Breast epithelium (tissue), 4 donors: ENCODE measurements around the gene FAM47E. TPM values are rescaled to one million over a fixed set of nuclear protein-coding genes. Genes with fewer than 3 reads are reported as not detected.
"Not testable (repeated sequence)": the region's sequence is repeated elsewhere in the genome, so short reads cannot be mapped to it uniquely, and the experiment has no call there.

Source experiments
- DNase-seq, 2 donors: peaks; one replicate each; pipeline ENCODE4 v3.0.0-alpha.2; 2019; ENCODE audit warnings: low spot score in 2 of 2
- H3K27ac ChIP-seq, 2 donors: fragments of 200-600 bp; sonication (generic) in 1 of 2; one replicate each; pipeline ENCODE4 v1.5.1; 2016 to 2019; ENCODE audit warnings: mild to moderate bottlenecking in 1 of 2
- H3K27me3 ChIP-seq, 2 donors: fragments of 200-600 bp; sonication (generic) in 1 of 2; one replicate each; pipeline versions ENCODE4 v1.5.1 to v1.6.0; 2017 to 2019; ENCODE audit warnings: control low read depth in 1 of 2, mild to moderate bottlenecking in 1 of 2
- H3K36me3 ChIP-seq: fragments of 200-600 bp; one replicate; pipeline ENCODE4 v1.5.1; 2019
- H3K4me1 ChIP-seq, 2 donors: fragments of 200-600 bp; sonication (generic); one replicate each; pipeline ENCODE4 v1.5.1; 2016 to 2019; ENCODE audit warnings: control low read depth in 1 of 2
- H3K4me3 ChIP-seq, 3 donors: fragments of 200-600 bp; sonication (generic); 1 replicate in 2 of 3; 2 replicates in 1 of 3; pipeline ENCODE4 v1.5.1; 2016 to 2019; ENCODE audit warnings: mild to moderate bottlenecking in 3 of 3, moderate library complexity in 2 of 3
- H3K9me3 ChIP-seq, 2 donors: fragments of 200-600 bp; sonication (generic) in 1 of 2; one replicate each; pipeline ENCODE4 v1.5.1; 2016 to 2019; ENCODE audit warnings: control low read depth in 1 of 2
- POLR2A ChIP-seq: fragments of 450-650 bp; IDR thresholded peaks from one replicate; pipeline ENCODE4 v1.6.1; 2016; ENCODE audit warnings: antibody characterized with exemption, mild to moderate bottlenecking, moderate library complexity
- POLR2AphosphoS5 ChIP-seq, 3 donors: sonication (generic); formaldehyde crosslinking; IDR thresholded peaks; one replicate each; pipeline ENCODE4 v1.6.1; 2017; ENCODE audit warnings: antibody characterized with exemption in 3 of 3
- intact Hi-C: fragments of 100-400 bp; cut with DNase I; formaldehyde crosslinking; loops from one replicate; pipeline ENCODE4 v1.15.1; 2023; ENCODE audit warnings: low total_unique reads
- total RNA-seq, 3 donors: library from RNA; depleted of rRNA; stranded (reverse); fragments of >200 nt; gene quantifications; one replicate each; pipeline ENCODE4 v1.1.0, GENCODE V29; 2016
- TF ChIP-seq, protein P1 (sequence below), 3 donors: fragments of 450-650 bp; IDR thresholded peaks; one replicate each; pipeline ENCODE4 v1.5.1; 2016 to 2017; ENCODE audit warnings: antibody characterized with exemption in 3 of 3, mild to moderate bottlenecking in 3 of 3, moderate library complexity in 3 of 3

Gene FAM47E
- total RNA-seq, 3 donors from 2014 or later: 6.1 to 17.9 (median 9.5) TPM

GRCh38 chr4:76280488-76281441 is 29.2 kb downstream of the FAM47E start:
- DNase-seq: no peak
- intact Hi-C loops: no loop called here
- TF ChIP-seq POLR2AphosphoS5 (IDR thresholded peaks at IDR 0.05) (no peak), POLR2A (no peak)
- TF ChIP-seq, protein P1, sequence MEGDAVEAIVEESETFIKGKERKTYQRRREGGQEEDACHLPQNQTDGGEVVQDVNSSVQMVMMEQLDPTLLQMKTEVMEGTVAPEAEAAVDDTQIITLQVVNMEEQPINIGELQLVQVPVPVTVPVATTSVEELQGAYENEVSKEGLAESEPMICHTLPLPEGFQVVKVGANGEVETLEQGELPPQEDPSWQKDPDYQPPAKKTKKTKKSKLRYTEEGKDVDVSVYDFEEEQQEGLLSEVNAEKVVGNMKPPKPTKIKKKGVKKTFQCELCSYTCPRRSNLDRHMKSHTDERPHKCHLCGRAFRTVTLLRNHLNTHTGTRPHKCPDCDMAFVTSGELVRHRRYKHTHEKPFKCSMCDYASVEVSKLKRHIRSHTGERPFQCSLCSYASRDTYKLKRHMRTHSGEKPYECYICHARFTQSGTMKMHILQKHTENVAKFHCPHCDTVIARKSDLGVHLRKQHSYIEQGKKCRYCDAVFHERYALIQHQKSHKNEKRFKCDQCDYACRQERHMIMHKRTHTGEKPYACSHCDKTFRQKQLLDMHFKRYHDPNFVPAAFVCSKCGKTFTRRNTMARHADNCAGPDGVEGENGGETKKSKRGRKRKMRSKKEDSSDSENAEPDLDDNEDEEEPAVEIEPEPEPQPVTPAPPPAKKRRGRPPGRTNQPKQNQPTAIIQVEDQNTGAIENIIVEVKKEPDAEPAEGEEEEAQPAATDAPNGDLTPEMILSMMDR (IDR thresholded peaks at IDR 0.05): no peak
- H3K9me3 ChIP-seq: no peaks in the 10 kb centered on the region
- no peak overlapping the region for H3K4me3 ChIP-seq
- no peaks in the 10 kb centered on the region for H3K27me3 ChIP-seq
- H3K4me1 ChIP-seq: no peaks in the 10 kb centered on the region
- no peaks in the 10 kb centered on the region for H3K36me3 ChIP-seq
- no peak overlapping the region for H3K27ac ChIP-seq

DNA sequence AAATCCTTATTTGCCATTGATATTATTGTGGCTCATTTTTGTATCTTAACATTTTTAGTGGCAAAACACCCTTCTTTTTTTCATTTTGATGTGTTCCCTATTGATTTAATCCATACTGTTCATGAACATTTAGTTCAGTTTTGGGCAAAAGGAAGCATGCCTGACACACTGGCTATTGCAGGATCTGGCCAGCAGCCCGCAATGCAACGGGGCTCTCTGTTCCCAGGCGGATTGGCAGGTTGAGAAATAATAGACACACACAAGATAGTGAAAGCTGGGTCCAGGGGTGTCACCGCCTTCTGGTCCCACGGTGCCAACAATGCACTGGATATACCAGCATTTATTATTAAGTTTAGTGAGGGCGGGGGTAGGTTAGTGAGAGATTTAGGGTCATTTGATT is 30.1 kb downstream of the FAM47E start:
- H3K4me1 ChIP-seq, H3K4me3 ChIP-seq, H3K27me3 ChIP-seq, intact Hi-C loops, DNase-seq, H3K9me3 ChIP-seq, H3K36me3 ChIP-seq: not testable (repeated sequence)
- H3K27ac ChIP-seq: peak overlapping the region in 1 of 2 donors; percentile 23

DNA sequence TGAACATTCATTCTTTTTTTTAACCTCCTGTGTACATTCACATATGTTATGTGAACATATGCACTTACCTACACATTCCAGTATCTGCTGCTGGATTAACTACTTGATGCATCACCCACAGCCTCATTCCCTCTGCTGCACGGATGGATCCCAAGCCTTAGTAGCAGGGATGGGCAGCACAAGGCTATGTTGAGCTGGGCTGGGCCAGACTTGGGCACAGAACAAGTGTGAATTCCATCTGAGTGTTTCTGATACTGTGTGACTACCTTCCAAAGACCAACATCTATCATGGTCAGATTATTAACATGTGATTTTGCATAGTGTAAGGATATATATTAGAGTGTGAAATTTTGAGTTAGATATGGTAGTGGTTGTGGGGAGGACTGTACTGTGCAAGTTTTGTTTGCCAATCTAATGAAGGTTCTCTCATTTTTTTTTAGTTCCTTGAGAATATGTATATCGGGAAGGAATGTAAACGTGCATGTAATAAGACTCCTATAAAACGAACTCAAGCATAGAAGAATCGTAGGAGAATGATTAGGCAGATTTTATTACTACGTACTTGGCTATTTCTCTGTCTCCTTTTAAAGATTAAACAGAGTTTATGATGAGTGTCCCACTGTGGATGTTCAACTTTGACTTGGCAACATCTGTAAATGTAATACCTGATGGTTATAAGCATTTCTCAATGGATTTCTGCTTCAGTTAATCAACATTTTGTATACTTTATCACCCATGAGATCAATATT is 31.6 kb downstream of the FAM47E start:
- Histone ChIP-seq H3K36me3 (no peaks in the 10 kb centered on the region), H3K27ac (no peak overlapping the region), H3K27me3 (no peaks in the 10 kb centered on the region), H3K9me3 (no peaks in the 10 kb centered on the region), H3K4me3 (no peak overlapping the region), H3K4me1 (no peaks in the 10 kb centered on the region)
- TF ChIP-seq POLR2AphosphoS5 (IDR thresholded peaks at IDR 0.05) (no peak), POLR2A (no peak)
- TF ChIP-seq, protein P1 (IDR thresholded peaks at IDR 0.05): no peak
- intact Hi-C loops: no loop called here
- no peak for DNase-seq

DNA sequence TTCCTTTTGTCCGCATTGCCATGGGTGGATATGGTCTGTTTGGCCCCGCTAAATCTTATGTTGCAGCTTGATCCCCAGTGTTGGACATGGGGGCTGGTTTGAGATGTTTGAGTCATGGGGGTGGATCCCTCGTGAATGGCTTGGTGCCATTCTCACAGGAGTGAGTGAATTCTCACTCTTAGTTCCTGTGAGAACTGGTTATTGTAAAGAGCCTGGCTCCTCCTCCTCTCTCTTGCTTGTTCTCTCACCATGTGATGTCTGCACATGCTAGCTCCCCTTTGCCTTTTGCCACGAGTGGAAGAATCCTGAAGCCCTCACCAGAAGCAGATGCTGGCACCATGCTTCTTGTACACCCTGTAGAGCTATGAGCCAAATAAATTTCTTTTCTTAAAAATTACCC is 32.4 kb downstream of the FAM47E start:
- no peaks in the 10 kb centered on the region for H3K36me3 ChIP-seq
- DNase-seq: no peak
- TF ChIP-seq, protein P1 (IDR thresholded peaks at IDR 0.05): no peak
- TF ChIP-seq POLR2A: no peak
- TF ChIP-seq POLR2AphosphoS5 (IDR thresholded peaks at IDR 0.05): no peak
- H3K4me1 ChIP-seq: no peaks in the 10 kb centered on the region
- no peak overlapping the region for H3K4me3 ChIP-seq
- intact Hi-C loops: no loop called here
- no peaks in the 10 kb centered on the region for H3K9me3 ChIP-seq
- no peaks in the 10 kb centered on the region for H3K27me3 ChIP-seq
- H3K27ac ChIP-seq: no peak overlapping the region

DNA sequence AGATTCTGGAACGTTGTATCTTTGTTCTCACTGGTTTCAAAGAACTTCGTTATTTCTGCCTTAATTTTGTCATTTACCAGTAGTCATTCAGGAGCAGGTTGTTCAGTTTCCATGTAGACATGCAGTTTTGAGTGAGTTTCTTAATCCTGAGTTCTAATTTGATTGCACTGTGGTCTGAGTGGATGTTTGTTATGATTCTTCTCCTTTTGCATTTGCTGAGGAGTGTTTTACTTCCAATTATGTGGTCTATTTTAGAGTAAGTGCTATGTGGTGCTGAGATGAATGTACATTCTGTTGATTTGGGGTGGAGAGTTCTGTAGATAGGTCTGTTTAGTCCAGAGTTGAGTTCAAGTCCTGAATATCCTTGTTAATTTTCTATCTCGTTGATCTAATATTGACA is 36.3 kb downstream of the FAM47E start:
- intact Hi-C loops, DNase-seq: not testable (repeated sequence)

GRCh38 chr4:76292730-76293129 is 41.2 kb downstream of the FAM47E start:
- TF ChIP-seq, protein P1 (IDR thresholded peaks at IDR 0.05): no peak
- TF ChIP-seq POLR2AphosphoS5 (IDR thresholded peaks at IDR 0.05) (no peak), POLR2A (no peak)

More for the DNA sequence above, 36.3 kb downstream of the FAM47E start:
- not testable (repeated sequence) for H3K36me3 ChIP-seq, H3K9me3 ChIP-seq, H3K27ac ChIP-seq, H3K27me3 ChIP-seq, H3K4me3 ChIP-seq, H3K4me1 ChIP-seq

More at GRCh38 chr4:76292730-76293129, 41.2 kb downstream of the FAM47E start:
- Histone ChIP-seq H3K4me1 (no peaks in the 10 kb centered on the region), H3K27me3 (no peaks in the 10 kb centered on the region), H3K27ac (peak overlapping the region in 1 of 2 donors; percentile 4), H3K9me3 (no peaks in the 10 kb centered on the region), H3K4me3 (no peak overlapping the region), H3K36me3 (no peaks in the 10 kb centered on the region)
- no peak for DNase-seq
- intact Hi-C loops: no loop called here
